NCI-H2196 (cell line): ENCODE results near the gene ARHGAP32.
A peak's percentile ranks its signal among the peaks of the same experiment; 100 is the strongest.

Experiments
- DNase-seq: peaks from one replicate; lab custom pipeline; 2025; ENCODE audit not compliant: unreplicated experiment; lab: John Stamatoyannopoulos, UW

The ARHGAP32 gene

GRCh38 chr11:129117595-129118350 is 74.4 kb downstream of the ARHGAP32 start:
- DNase-seq, result peak; percentile 51

GRCh38 chr11:129115652-129116586 is 76.2 kb downstream of the ARHGAP32 start:
- no peak for DNase-seq

DNA sequence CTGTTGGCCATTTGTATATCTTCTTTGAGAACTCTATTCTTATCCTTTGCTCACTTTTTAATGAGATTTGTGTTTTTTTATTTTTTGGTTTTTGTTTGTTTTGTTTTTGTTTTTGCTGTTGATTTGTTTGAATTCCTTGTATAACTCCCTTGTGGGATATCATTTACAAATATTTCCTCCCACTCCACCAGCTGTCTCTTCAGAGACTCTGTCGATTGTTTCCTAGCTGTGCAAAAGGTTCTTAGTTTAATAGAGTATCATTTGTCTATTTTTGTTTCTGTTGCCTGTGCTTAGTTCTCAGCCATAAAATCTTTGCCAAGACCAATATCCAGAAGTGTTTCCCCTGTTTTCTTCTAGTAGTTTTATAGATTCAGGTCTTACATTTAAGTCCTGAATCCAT is 82.4 kb downstream of the ARHGAP32 start:
- DNase-seq, result no peak

DNA sequence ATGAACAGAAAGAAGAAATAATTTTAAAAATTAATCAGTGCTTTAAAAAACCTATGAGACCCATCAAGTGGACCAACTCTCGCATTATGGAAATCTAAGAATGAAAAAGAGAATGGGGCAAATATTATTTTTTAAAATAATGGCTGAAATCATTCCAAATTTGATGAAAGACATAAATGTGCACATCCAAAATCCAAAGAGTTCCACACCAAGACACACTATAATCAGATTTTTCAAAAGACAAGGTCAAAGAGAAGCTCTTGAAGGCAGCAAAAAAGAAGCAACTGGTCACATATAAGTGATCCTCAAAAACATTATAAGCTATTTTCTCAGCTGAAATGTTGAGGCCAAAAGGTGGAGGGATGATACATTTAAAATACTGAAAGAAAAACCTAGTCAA is 85.3 kb downstream of the ARHGAP32 start:
- DNase-seq, result no peak

DNA sequence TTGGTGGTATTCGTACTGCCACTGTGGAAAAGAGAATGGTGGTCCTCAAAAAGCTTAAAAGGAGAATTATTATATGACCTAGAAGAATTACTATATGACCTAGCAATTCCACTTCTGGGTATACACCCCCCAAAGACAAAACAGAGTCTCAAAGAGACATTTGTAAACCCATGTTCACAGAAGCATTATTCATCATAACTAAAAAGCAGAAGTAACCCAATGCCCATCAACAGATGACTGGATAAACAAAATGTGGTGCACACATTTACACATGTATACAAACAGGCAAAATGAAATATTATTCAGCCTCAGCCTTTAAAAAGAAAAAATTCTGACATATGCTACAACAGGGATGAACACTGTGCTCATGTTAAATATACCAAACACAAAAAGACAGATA is 89.4 kb downstream of the ARHGAP32 start:
- no peak for DNase-seq

DNA sequence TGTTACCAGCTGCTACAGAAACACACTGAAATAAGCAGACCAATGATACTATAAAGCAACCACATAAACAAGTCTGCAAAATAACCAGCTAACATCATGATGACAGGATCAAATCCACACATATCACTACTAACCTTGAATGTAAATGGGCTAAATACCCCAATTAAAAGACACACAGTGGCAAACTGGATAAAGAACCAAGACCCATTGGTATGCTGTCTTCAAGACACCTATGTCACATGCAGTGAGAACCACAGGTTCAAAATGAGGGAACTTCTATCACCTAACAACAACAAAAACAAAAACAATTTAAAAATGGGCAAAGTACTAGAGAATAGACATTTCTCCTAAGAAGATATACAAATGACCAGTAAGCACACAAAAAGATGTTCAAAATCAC is 89.9 kb downstream of the ARHGAP32 start:
- no peak for DNase-seq

- DNase-seq, result no peak
Observed at GRCh38 chr11:129093283-129093682, 98.8 kb downstream of the ARHGAP32 start.

DNA sequence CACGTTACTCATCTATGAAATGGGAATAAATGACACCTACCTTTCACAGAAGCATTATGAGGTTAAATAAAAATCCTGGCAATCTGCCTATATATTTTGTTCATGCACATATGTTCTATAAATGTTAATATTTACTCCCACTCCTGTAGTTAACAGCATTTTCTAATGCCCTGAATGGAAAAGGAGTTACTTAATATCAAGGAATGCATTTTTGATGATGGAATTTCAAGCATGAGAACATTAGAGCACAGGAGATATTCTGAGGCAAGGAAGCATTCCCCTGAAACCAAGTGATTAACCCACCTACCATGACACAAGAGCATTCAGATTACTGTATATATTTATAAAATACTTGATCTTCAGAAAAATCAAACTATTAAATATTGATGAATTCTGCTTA is 102.1 kb downstream of the ARHGAP32 start:
- DNase-seq, result no peak

- DNase-seq, result no peak
Observed at GRCh38 chr11:129089279-129089678, 102.8 kb downstream of the ARHGAP32 start.

DNA sequence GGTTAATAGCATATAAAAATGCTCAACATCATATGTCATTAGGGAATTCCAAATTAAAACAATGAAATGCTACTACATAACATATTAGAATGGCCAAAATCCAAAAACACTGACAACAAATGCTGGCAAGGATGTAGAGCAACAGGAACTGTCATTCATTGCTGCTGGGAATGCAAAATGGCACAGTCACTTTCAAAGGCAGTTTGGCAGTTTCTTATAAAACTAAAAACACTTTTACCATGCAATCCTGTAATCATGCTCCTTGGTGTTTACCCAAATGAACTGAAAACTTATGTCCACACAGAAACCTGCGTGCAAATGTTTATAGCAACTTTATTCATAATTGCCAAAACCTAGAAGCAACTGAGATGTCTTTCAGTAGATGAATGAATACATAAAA is 105.1 kb downstream of the ARHGAP32 start:
- DNase-seq, result no peak

GRCh38 chr11:129077191-129077590 is 114.9 kb downstream of the ARHGAP32 start:
- DNase-seq, result no peak

DNA sequence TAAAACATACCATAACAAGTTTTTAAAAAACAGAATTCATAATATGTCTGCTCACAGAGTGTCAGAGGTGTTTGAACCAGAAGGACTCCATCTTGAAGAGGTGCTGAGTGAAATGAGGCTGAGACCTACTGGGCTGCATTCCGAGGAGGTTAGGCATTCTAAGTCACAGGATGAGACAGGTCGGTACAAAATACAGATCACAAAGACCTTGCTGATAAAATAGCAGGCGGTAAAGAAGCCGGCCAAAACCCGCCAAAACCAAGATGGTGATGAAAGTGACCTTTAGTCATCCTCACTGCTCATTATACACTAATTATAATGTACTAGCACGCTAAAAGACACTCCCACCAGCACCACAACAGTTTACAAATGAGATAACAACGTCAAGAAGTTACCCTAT is 116.4 kb downstream of the ARHGAP32 start:
- DNase-seq, result no peak

DNA sequence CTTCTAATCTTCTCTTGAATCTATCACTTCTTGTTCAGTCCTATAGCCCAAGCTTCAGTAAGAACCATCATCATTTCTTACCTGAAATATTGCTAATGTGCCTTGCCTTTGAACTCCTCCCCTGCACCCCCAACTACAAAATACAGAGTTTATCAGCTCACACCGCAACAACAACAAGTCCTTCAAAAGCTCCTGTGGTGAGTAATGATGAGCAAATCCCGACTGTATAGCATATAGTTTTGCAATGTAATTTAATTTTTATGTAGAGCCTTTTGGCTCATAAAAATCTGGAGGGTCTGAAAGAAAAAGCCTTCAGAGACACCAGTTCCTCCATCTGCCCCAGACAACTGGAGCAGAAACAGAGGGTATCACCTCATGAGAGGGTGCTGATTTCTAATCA is 124.7 kb downstream of the ARHGAP32 start:
- DNase-seq, result no peak

DNA sequence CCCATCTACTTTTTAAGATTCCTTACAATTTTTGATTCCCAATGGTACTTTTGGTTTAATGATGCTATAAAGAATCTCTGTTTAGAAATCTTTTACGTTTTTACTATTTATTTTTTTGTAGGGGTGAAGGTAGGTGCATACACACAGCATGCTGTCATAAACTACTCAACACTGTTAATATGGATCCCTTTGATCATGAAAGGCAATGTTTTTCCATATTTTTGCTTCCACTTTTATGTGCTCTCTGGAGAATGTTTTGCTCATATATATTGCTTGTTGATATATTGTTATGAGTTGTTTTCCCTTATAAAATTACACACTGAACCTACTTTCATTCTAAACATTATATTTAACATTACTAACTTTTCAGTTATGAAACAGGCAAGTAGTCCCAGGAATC is 125.9 kb downstream of the ARHGAP32 start:
- no peak for DNase-seq

- DNase-seq, result no peak
Observed at GRCh38 chr11:129063118-129063517, 129.0 kb downstream of the ARHGAP32 start.

GRCh38 chr11:129061492-129062230 is 130.5 kb downstream of the ARHGAP32 start:
- DNase-seq, result no peak

DNA sequence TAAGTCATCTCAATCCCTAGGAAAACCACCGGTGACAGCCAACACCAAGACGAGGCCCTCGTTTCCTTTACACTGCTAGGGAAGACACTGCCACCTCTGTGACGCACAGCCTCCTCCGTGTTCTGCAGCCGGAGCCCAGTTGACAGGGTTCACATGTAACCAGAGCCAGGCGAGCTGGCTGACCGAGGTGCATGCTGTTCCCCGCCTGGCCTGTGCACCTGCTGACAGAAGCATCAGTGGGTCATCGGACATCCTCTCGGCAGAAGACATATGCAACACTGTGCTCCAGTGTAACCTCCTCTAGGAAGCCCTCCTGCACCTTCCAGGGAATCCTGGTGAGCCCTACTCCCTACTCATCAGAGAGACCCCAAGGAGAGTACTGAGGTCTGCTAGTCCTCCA is 135.2 kb downstream of the ARHGAP32 start:
- no peak for DNase-seq

DNA sequence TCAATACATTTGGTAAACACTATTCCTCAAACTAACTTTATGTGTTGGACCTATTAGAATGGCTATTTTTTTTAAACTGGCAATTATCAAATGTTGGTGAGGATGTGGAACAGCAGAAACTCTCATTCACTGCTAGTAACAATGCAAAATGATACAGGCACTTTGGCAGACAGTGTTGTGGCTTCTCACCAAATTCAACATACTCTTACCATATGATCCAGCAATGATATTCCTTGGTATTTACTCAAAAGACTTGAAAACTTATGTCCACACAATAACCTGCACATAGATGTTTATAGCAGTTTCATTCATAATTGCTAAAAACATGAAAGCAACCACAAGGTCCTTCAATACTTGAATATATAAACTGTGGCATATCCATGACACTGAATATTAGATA is 136.9 kb downstream of the ARHGAP32 start:
- no peak for DNase-seq

GRCh38 chr11:129048911-129049310 is 143.2 kb downstream of the ARHGAP32 start:
- no peak for DNase-seq

GRCh38 chr11:129045150-129045549 is 147.0 kb downstream of the ARHGAP32 start:
- DNase-seq, result no peak

- DNase-seq, result no peak
Observed at GRCh38 chr11:129042503-129042902, 149.6 kb downstream of the ARHGAP32 start.
